Neural cell (in vitro differentiated cells): Measurements from ENCODE around the gene C18orf54. TPM values are rescaled to one million over a fixed set of nuclear protein-coding genes. Genes with fewer than 3 reads are reported as not detected.

ENCODE experiments used
- H2AFZ ChIP-seq: fragments of 200-600, 300-800 bp; sonication (generic), shearing (Covaris generic); 2 replicates; pipeline ENCODE4 v1.6.0; 2014; ENCODE audit warnings: low read depth, mild to moderate bottlenecking, antibody characterized with exemption, low read length, moderate library complexity
- H3F3A ChIP-seq: fragments of 200-600 bp; shearing (Covaris generic); 2 replicates; pipeline ENCODE4 v1.6.1; 2016; ENCODE audit warnings: mild to moderate bottlenecking, moderate library complexity, mixed read lengths, antibody characterized with exemption, low read length; ENCODE audit not compliant: insufficient read depth, poor library complexity, severe bottlenecking
- H3K27ac ChIP-seq: fragments of 200-600, 300-800 bp; sonication (generic), shearing (Covaris generic); 2 replicates; pipeline ENCODE4 v1.5.1; 2014; ENCODE audit warnings: mild to moderate bottlenecking, low read length, moderate library complexity
- H3K27me3 ChIP-seq: fragments of 300-800, 200-600 bp; sonication (generic), shearing (Covaris generic); 2 replicates; pipeline ENCODE4 v1.6.0; 2014; ENCODE audit warnings: mild to moderate bottlenecking, low read depth, low read length, moderate library complexity; ENCODE audit not compliant: insufficient read depth
- H3K36me3 ChIP-seq: fragments of 300-800, 200-600 bp; sonication (generic), shearing (Covaris generic); 2 replicates; pipeline ENCODE4 v1.5.1; 2014; ENCODE audit warnings: mild to moderate bottlenecking, antibody characterized with exemption, low read length, moderate library complexity; ENCODE audit not compliant: insufficient read depth
- H3K4me2 ChIP-seq: fragments of 300-800, 200-600 bp; sonication (generic), shearing (Covaris generic); 2 replicates; pipeline ENCODE4 v1.6.0; 2014; ENCODE audit warnings: mild to moderate bottlenecking, low read length
- H3K4me3 ChIP-seq: fragments of 300-800, 200-600 bp; sonication (generic), shearing (Covaris generic); 2 replicates; pipeline ENCODE4 v1.5.1; 2014; ENCODE audit warnings: mild to moderate bottlenecking, low read length, moderate library complexity
- H3K79me2 ChIP-seq: fragments of 200-600 bp; shearing (Covaris generic); replicated peaks from 2 replicates; pipeline ENCODE4 v1.6.0; 2014; ENCODE audit warnings: mild to moderate bottlenecking, low read length, moderate library complexity; ENCODE audit not compliant: insufficient read depth
- H3K9ac ChIP-seq: fragments of 300-800, 200-600 bp; sonication (generic), shearing (Covaris generic); 2 replicates; pipeline ENCODE4 v1.6.1; 2016; ENCODE audit warnings: mild to moderate bottlenecking, low read length, mixed read lengths
- H3K9me2 ChIP-seq: fragments of 200-600 bp; shearing (Covaris generic); 2 replicates; pipeline ENCODE4 v1.6.1; 2016; ENCODE audit warnings: mild to moderate bottlenecking, low read length, mixed read lengths; ENCODE audit not compliant: insufficient read depth
- H3K9me3 ChIP-seq: fragments of 200-600, 300-800 bp; sonication (generic), shearing (Covaris generic); 2 replicates; pipeline ENCODE4 v1.6.1; 2016; ENCODE audit warnings: mild to moderate bottlenecking, mixed run types, low read length, moderate library complexity, mixed read lengths
- H4K20me1 ChIP-seq: fragments of 200-600 bp; shearing (Covaris generic); 2 replicates; pipeline ENCODE4 v1.6.1; 2016; ENCODE audit warnings: mild to moderate bottlenecking, mixed run types; ENCODE audit not compliant: insufficient read depth
- EP300 ChIP-seq: fragments of 450-650 bp; conservative IDR thresholded peaks from 2 replicates; pipeline ENCODE4 v1.6.1; 2014; ENCODE audit warnings: antibody characterized with exemption, mild to moderate bottlenecking, moderate library complexity; ENCODE audit not compliant: poor library complexity, severe bottlenecking
- EZH2 ChIP-seq: fragments of 200-600, 300-800 bp; shearing (Covaris generic), sonication (generic); IDR thresholded peaks from 2 replicates; pipeline ENCODE4 v1.6.1; 2014; ENCODE audit warnings: antibody characterized with exemption, low read length, borderline replicate concordance, mild to moderate bottlenecking; ENCODE audit not compliant: insufficient read depth, poor library complexity, severe bottlenecking
- MXI1 ChIP-seq: fragments of 450-650 bp; conservative IDR thresholded peaks from 2 replicates; pipeline ENCODE4 v1.6.1; 2014; ENCODE audit warnings: antibody characterized with exemption, mild to moderate bottlenecking; ENCODE audit not compliant: poor library complexity, severe bottlenecking
- POLR2AphosphoS5 ChIP-seq: IDR thresholded peaks from 2 replicates; pipeline ENCODE4 v1.6.1; 2012
- RAD21 ChIP-seq: fragments of 450-650 bp; conservative IDR thresholded peaks from 2 replicates; pipeline ENCODE4 v1.6.1; 2014; ENCODE audit warnings: antibody characterized with exemption, mild to moderate bottlenecking, moderate library complexity
- SMC3 ChIP-seq: fragments of 450-650 bp; conservative IDR thresholded peaks from 2 replicates; pipeline ENCODE4 v1.6.1; 2014; ENCODE audit warnings: antibody characterized with exemption, mild to moderate bottlenecking, moderate library complexity; ENCODE audit not compliant: poor library complexity
- TAF1 ChIP-seq: IDR thresholded peaks from 2 replicates; pipeline ENCODE4 v1.6.1; 2012; ENCODE audit warnings: low read depth
- polyA plus RNA-seq: library from polyadenylated mRNA; depleted of rRNA; stranded (reverse); fragments of >200 nt; gene quantifications from 2 replicates; pipeline ENCODE4 v1.2.3, GENCODE V29; 2014
- TF ChIP-seq, protein P1 (sequence below): IDR thresholded peaks from 2 replicates; pipeline ENCODE4 v1.6.1; 2012; ENCODE audit warnings: borderline replicate concordance
- TF ChIP-seq, protein P2 (sequence below): fragments of 450-650 bp; IDR thresholded peaks from 2 replicates; pipeline ENCODE4 v1.5.1; 2014; ENCODE audit warnings: antibody characterized with exemption, mild to moderate bottlenecking, moderate library complexity; ENCODE audit not compliant: poor library complexity, severe bottlenecking

Gene C18orf54
- polyA plus RNA-seq, 1 donor from 2014 or later: 2.2 TPM

DNA sequence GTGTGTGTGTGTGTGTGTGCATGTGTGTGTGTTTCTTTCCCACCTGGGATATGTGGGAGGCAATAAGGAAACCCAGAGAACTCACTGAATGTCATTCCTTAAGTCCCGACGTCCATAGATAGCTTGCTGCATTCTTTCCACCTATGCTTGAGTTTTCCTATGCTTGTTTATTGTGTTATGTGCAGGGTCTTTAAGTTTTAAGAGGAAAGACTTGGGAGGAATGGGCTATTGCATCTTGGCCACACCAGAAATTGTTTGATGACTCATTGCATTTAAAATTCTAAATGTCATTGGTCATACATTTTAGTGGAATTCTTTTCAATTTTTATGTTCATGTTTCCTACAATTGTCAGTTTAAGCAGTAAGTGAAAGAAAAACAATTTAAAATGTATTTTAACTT lies 33.7 kb upstream of the C18orf54 start:
- Histone ChIP-seq H3K9me2 (no peaks in the 10 kb centered on the region), H4K20me1 (no peaks in the 10 kb centered on the region), H3K79me2 (no peaks in the 10 kb centered on the region), H3F3A (no peaks in the 10 kb centered on the region), H3K27ac (no peak overlapping the region), H3K27me3 (no peaks in the 10 kb centered on the region), H3K36me3 (no peaks in the 10 kb centered on the region), H3K4me3 (no peak overlapping the region), H3K9me3 (no peaks in the 10 kb centered on the region), H3K9ac (no peak overlapping the region), H2AFZ (no peak overlapping the region), H3K4me2 (no peak overlapping the region)
- TF ChIP-seq TAF1: no peak
- TF ChIP-seq RAD21: no peak
- no peak for TF ChIP-seq EZH2

DNA sequence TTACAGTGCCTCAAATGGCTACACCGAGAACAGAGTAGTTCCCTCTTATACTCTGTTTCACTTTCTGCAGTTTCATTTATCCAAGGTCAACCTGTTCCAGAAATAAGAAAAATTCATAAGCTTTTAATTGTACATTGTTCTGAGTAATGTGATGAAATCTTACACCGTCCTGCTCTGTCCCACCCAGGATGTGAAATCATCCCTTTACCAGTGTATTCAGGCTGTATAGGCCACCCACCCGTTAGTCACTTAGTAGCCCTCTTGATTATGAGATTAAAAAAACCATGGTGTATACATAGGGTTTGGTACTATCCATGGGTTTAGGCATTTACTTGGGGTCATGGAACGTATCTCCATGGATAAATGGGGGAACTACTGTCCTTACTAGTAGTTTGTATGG lies 29.9 kb upstream of the C18orf54 start:
- no peak overlapping the region for H3K9ac ChIP-seq
- no peaks in the 10 kb centered on the region for H4K20me1 ChIP-seq

More for the DNA sequence above, 29.9 kb upstream of the C18orf54 start:
- H3K36me3 ChIP-seq: no peaks in the 10 kb centered on the region
- H3K9me2 ChIP-seq: no peaks in the 10 kb centered on the region
- no peaks in the 10 kb centered on the region for H3F3A ChIP-seq
- TF ChIP-seq MXI1 (no peak), EP300 (no peak), POLR2AphosphoS5 (no peak), TAF1 (no peak), RAD21 (no peak), SMC3 (no peak), EZH2 (no peak)
- TF ChIP-seq, protein P1, sequence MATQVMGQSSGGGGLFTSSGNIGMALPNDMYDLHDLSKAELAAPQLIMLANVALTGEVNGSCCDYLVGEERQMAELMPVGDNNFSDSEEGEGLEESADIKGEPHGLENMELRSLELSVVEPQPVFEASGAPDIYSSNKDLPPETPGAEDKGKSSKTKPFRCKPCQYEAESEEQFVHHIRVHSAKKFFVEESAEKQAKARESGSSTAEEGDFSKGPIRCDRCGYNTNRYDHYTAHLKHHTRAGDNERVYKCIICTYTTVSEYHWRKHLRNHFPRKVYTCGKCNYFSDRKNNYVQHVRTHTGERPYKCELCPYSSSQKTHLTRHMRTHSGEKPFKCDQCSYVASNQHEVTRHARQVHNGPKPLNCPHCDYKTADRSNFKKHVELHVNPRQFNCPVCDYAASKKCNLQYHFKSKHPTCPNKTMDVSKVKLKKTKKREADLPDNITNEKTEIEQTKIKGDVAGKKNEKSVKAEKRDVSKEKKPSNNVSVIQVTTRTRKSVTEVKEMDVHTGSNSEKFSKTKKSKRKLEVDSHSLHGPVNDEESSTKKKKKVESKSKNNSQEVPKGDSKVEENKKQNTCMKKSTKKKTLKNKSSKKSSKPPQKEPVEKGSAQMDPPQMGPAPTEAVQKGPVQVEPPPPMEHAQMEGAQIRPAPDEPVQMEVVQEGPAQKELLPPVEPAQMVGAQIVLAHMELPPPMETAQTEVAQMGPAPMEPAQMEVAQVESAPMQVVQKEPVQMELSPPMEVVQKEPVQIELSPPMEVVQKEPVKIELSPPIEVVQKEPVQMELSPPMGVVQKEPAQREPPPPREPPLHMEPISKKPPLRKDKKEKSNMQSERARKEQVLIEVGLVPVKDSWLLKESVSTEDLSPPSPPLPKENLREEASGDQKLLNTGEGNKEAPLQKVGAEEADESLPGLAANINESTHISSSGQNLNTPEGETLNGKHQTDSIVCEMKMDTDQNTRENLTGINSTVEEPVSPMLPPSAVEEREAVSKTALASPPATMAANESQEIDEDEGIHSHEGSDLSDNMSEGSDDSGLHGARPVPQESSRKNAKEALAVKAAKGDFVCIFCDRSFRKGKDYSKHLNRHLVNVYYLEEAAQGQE: no peak
- TF ChIP-seq, protein P2, sequence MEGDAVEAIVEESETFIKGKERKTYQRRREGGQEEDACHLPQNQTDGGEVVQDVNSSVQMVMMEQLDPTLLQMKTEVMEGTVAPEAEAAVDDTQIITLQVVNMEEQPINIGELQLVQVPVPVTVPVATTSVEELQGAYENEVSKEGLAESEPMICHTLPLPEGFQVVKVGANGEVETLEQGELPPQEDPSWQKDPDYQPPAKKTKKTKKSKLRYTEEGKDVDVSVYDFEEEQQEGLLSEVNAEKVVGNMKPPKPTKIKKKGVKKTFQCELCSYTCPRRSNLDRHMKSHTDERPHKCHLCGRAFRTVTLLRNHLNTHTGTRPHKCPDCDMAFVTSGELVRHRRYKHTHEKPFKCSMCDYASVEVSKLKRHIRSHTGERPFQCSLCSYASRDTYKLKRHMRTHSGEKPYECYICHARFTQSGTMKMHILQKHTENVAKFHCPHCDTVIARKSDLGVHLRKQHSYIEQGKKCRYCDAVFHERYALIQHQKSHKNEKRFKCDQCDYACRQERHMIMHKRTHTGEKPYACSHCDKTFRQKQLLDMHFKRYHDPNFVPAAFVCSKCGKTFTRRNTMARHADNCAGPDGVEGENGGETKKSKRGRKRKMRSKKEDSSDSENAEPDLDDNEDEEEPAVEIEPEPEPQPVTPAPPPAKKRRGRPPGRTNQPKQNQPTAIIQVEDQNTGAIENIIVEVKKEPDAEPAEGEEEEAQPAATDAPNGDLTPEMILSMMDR: no peak
- no peak overlapping the region for H3K4me2 ChIP-seq
- H3K27me3 ChIP-seq: no peaks in the 10 kb centered on the region
- H2AFZ ChIP-seq: no peak overlapping the region
- H3K9me3 ChIP-seq: no peaks in the 10 kb centered on the region
- H3K4me3 ChIP-seq: no peak overlapping the region
- H3K79me2 ChIP-seq: no peaks in the 10 kb centered on the region
- no peak overlapping the region for H3K27ac ChIP-seq
